GM06990 (cell line): ENCODE results near the gene MEX3A.
"Not testable (repeated sequence)": the region's sequence is repeated elsewhere in the genome, so short reads cannot be mapped to it uniquely, and the experiment has no call there.

Source experiments
- DNase-seq: peaks from one replicate; pipeline ENCODE4 v3.0.0-alpha.2; 2011; ENCODE audit not compliant: insufficient read length; ENCODE audit errors: extremely low read depth
- H3K27me3 ChIP-seq: replicated peaks from 2 replicates; pipeline ENCODE4 v1.6.0; 2011; ENCODE audit warnings: low read length; ENCODE audit not compliant: control insufficient read depth, insufficient read depth
- H3K36me3 ChIP-seq: 2 replicates; pipeline ENCODE4 v1.5.1; 2011; ENCODE audit warnings: low read length; ENCODE audit not compliant: control insufficient read depth, insufficient read depth
- H3K4me3 ChIP-seq: replicated peaks from 2 replicates; pipeline ENCODE4 v1.5.1; 2011; ENCODE audit warnings: low read depth, mild to moderate bottlenecking, control low read depth, low read length
- TF ChIP-seq, protein P1 (sequence below): IDR thresholded peaks from 2 replicates; pipeline ENCODE4 v1.5.1; 2011; ENCODE audit warnings: low read length, control low read depth, mild to moderate bottlenecking, inconsistent platforms; ENCODE audit not compliant: insufficient read depth, poor library complexity, severe bottlenecking

MEX3A gene

DNA sequence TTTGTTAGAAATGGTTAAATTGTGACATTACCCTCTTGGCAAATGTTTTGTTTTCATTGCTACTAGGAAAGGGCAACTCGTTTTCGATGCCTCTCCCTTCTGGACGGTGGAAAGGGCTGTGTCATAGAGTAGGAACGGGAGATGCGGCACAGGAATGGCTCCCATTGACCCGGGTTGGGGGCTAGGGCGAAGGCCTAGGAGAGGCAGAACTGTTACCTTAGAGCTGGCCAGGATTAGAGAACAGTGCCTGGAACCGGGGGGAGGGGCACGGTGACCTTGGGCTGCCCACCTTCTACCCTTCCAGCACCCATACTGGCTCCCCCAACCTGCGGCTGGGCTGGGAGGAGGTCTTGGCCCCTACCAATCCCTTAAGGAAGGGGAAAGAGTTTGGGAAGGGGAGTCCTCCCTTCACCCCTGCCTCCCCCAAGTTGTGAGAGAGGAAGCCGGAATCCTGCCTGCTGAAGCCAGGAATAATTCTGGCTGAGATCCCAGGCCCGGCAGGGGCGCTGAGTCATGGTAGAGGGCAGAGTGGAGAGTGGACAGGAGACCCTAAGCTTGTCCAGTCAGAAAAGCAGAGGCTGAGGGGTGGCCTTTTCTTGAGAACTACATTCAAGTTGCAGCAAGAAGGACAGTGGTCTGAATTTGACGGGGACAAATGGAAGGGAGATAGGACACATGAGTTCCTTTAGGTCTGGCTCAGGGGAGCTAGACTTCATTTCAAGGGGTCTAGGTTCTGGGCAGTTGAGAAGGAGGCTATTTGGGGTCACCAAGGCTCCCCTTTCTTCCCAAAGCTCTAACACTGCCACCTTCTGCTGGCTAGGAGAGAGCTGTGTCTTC, 40.5 kb upstream of the MEX3A start:
- H3K4me3 ChIP-seq: no peak overlapping the region
- TF ChIP-seq, protein P1, sequence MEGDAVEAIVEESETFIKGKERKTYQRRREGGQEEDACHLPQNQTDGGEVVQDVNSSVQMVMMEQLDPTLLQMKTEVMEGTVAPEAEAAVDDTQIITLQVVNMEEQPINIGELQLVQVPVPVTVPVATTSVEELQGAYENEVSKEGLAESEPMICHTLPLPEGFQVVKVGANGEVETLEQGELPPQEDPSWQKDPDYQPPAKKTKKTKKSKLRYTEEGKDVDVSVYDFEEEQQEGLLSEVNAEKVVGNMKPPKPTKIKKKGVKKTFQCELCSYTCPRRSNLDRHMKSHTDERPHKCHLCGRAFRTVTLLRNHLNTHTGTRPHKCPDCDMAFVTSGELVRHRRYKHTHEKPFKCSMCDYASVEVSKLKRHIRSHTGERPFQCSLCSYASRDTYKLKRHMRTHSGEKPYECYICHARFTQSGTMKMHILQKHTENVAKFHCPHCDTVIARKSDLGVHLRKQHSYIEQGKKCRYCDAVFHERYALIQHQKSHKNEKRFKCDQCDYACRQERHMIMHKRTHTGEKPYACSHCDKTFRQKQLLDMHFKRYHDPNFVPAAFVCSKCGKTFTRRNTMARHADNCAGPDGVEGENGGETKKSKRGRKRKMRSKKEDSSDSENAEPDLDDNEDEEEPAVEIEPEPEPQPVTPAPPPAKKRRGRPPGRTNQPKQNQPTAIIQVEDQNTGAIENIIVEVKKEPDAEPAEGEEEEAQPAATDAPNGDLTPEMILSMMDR: no peak
- no peak for DNase-seq
- H3K27me3 ChIP-seq: no peaks in the 10 kb centered on the region
- H3K36me3 ChIP-seq: no peaks in the 10 kb centered on the region; the same call in 1 of the 2 replicates

DNA sequence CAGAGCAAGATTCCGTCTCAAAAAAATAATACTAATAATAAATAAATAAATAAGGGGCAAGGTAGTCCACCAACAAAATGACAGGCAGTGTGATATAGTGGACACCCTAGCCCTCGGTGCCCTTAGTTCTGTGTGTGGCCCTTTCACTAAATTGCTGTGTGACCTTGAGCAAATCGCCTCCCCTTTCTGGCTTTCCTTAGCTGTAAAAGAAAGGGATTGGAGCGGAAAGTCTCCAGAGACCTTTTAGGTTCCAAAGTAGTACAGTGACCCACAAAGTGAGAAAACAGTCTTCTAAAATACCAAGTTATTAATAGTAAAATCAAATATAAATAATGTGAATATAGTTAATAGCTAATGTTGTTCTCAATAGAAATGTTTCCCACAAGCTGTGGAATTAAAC, 39.8 kb upstream of the MEX3A start:
- Histone ChIP-seq H3K4me3 (no peak overlapping the region), H3K27me3 (no peaks in the 10 kb centered on the region), H3K36me3 (no peaks in the 10 kb centered on the region; the same call in none of the 2 replicates)
- TF ChIP-seq, protein P1: no peak
- DNase-seq: no peak

DNA sequence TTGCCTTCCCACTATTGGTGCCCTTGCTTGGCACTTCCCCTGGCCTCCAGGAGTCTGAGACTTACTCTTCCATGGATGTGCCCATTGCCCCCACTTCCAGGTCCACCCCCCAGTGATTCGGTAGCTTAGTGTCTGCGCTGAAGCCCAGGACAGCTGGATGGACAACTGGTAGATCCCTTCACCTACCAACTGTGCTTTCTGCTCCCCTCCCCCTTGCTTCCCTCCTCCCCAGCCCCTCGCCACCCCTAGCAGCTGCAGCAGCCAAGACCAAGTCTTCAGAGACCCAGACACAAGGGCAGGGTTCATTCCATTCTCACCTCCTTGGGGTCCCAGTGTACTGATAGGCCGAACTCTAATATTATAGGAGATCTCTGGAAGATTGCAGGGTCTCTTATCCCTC, 39.2 kb upstream of the MEX3A start:
- Histone ChIP-seq H3K4me3 (no peak overlapping the region), H3K36me3 (no peaks in the 10 kb centered on the region; the same call in none of the 2 replicates), H3K27me3 (no peaks in the 10 kb centered on the region)
- no peak for DNase-seq
- TF ChIP-seq, protein P1: no peak

- not testable (repeated sequence) for H3K27me3 ChIP-seq, H3K4me3 ChIP-seq, H3K36me3 ChIP-seq, DNase-seq
Measured at GRCh38 chr1:156121005-156121404, 38.7 kb upstream of the MEX3A start.

DNA sequence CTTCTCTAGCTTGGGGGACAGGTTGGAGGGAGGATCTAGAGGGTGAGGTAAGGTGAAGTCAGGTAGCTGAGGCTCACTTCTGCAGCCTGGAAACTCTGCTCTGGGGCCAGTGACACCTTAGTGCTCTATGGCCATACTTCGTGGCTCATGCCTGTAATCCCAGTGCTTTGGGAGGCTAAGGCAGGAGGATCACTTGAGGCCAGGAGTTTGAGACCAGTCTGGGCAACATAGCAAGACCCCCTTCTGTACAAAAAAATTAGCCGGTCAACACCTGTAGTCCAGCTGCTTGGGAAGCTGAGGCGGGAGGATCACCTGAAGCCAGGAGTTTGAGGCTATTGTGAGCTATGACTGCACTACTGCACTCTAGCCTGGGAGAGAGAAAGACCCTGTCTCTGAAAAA, 38.1 kb upstream of the MEX3A start:
- TF ChIP-seq, protein P1: no peak
- Histone ChIP-seq H3K27me3 (no peaks in the 10 kb centered on the region), H3K36me3 (no peaks in the 10 kb centered on the region; the same call in none of the 2 replicates), H3K4me3 (no peak overlapping the region)
- DNase-seq: no peak

GRCh38 chr1:156119503-156120209, 37.4 kb upstream of the MEX3A start:
- Histone ChIP-seq H3K36me3 (no peaks in the 10 kb centered on the region; the same call in none of the 2 replicates), H3K4me3 (no peak overlapping the region; the same call in 1 of the 2 replicates), H3K27me3 (no peaks in the 10 kb centered on the region)
- DNase-seq: peak; percentile 44
- TF ChIP-seq, protein P1: no peak
